Kidney (tissue), 14 donors: Measurements from ENCODE around the gene CPNE7. TPM values are rescaled to one million over a fixed set of nuclear protein-coding genes. Genes with fewer than 3 reads are reported as not detected.

Experiments
- DNase-seq, 5 donors: peaks; one replicate each; pipeline ENCODE4 v3.0.0-alpha.2; 2013 to 2020
- FAIRE-seq: peaks from 2 replicates; lab custom pipeline; 2012; peaks lifted over from hg19 to GRCh38; lab: Jason Lieb, UNC
- H3K27ac ChIP-seq, 2 donors: one replicate each; pipeline ENCODE4 v1.7.0; 2013; ENCODE audit warnings: low read depth in 2 of 2, low read length in 2 of 2, inconsistent platforms in 1 of 2
- H3K27me3 ChIP-seq: one replicate; pipeline ENCODE4 v1.7.1; 2013; ENCODE audit warnings: low read length, inconsistent platforms; ENCODE audit not compliant: control insufficient read depth, insufficient read depth
- H3K36me3 ChIP-seq, 3 donors: one replicate each; pipeline versions ENCODE4 v1.7.0 to v1.7.1; 2013; ENCODE audit warnings: low read length in 3 of 3, control low read depth in 1 of 3, inconsistent platforms in 1 of 3; ENCODE audit not compliant: insufficient read depth in 3 of 3, control insufficient read depth in 2 of 3
- H3K4me1 ChIP-seq, 3 donors: one replicate each; pipeline versions ENCODE4 v1.7.0 to v1.7.1; 2013; ENCODE audit warnings: low read length in 3 of 3, inconsistent platforms in 1 of 3, low read depth in 1 of 3; ENCODE audit not compliant: control insufficient read depth in 2 of 3, insufficient read depth in 2 of 3
- H3K4me3 ChIP-seq, 3 donors: one replicate each; pipeline versions ENCODE4 v1.7.0 to v1.8.1; 2013; ENCODE audit warnings: low read length in 3 of 3, control low read depth in 1 of 3, inconsistent platforms in 1 of 3
- H3K9ac ChIP-seq, 3 donors: one replicate each; pipeline versions ENCODE4 v1.7.0 to v1.7.1; 2013; ENCODE audit warnings: low read length in 3 of 3, control low read depth in 1 of 3, inconsistent platforms in 1 of 3
- H3K9me3 ChIP-seq, 3 donors: one replicate each; pipeline versions ENCODE4 v1.7.0 to v1.7.1; 2013; ENCODE audit warnings: low read length in 3 of 3, control low read depth in 1 of 3, inconsistent platforms in 1 of 3; ENCODE audit not compliant: control insufficient read depth in 2 of 3, insufficient read depth in 1 of 3
- intact Hi-C: fragments of 100-400 bp; cut with DNase I; formaldehyde crosslinking; loops from one replicate; pipeline ENCODE4 v1.11.1; 2022
- polyA plus RNA-seq: library from polyadenylated mRNA; stranded (reverse); fragments of 350-450 nt; fragmentation: Illumina TruSeq; extraction: RNeasy Lipid Tissue Mini Kit (QIAGEN cat#74804); gene quantifications from one replicate; pipeline ENCODE4 v1.2.3, GENCODE V29; 2014; ENCODE audit warnings: low read depth, low replicate concordance; ENCODE audit not compliant: insufficient read depth
- total RNA-seq: library from RNA; stranded (reverse); fragmentation: NEBNext Ultra II Directional; extraction: Animal tissue kit (Norgen Biotek cat#: 25700); gene quantifications from one replicate; pipeline ENCODE4 v1.2.1, GENCODE V29; 2021
- TF ChIP-seq, protein P1 (sequence below): IDR thresholded peaks from 3 replicates; pipeline ENCODE4 v1.5.1; 2012; ENCODE audit warnings: mild to moderate bottlenecking, moderate library complexity, borderline replicate concordance; ENCODE audit not compliant: insufficient read depth; ENCODE audit errors: extremely low read depth
- donor health status: control.
- donor health status: control.
- donor health status: control.
- donor health status: control.
- donor health status: control.
- donor health status: DM: yes; HTN: yes; CAD: no.
- donor health status: Normal renal cell carcinoma (clear cell type).

CPNE7 gene
- total and polyA plus RNA-seq, 2 donors from 2014 or later = 1.5 to 13.7 TPM

GRCh38 chr16:89606006-89606405, 30.4 kb downstream of the CPNE7 start:
- no peak overlapping the region for H3K4me3 ChIP-seq
- intact Hi-C loops = no loop called here
- H3K4me1 ChIP-seq = peaks cover 0 to 11% (median 10%) of the 10 kb centered on the region in 3 donors
- H3K9ac ChIP-seq = no peak overlapping the region
- no peak overlapping the region for H3K27ac ChIP-seq
- no peaks in the 10 kb centered on the region for H3K27me3 ChIP-seq
- H3K9me3 ChIP-seq = no peaks in the 10 kb centered on the region
- TF ChIP-seq, protein P1, sequence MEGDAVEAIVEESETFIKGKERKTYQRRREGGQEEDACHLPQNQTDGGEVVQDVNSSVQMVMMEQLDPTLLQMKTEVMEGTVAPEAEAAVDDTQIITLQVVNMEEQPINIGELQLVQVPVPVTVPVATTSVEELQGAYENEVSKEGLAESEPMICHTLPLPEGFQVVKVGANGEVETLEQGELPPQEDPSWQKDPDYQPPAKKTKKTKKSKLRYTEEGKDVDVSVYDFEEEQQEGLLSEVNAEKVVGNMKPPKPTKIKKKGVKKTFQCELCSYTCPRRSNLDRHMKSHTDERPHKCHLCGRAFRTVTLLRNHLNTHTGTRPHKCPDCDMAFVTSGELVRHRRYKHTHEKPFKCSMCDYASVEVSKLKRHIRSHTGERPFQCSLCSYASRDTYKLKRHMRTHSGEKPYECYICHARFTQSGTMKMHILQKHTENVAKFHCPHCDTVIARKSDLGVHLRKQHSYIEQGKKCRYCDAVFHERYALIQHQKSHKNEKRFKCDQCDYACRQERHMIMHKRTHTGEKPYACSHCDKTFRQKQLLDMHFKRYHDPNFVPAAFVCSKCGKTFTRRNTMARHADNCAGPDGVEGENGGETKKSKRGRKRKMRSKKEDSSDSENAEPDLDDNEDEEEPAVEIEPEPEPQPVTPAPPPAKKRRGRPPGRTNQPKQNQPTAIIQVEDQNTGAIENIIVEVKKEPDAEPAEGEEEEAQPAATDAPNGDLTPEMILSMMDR = no peak
- FAIRE-seq (no peak), DNase-seq (no peak)
- H3K36me3 ChIP-seq = no peaks in the 10 kb centered on the region

DNA sequence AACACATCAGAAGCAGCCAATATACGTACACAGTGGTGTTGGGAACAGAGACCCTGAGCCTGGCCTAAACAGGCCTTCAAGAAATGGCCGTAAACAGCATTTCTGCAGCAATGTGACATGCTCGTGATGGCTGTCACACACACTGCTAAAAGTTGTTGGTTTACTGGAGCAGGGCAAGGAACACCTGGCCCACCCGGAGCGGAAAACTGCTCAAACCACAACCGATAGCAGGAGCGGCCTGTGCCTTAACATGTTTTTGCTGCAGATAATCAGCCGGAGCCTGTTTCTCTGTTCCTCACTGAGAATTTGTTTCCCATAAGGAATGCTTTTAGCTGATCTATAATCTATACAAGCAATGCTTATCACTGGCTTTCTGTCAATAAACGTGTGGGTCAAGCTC, 31.9 kb downstream of the CPNE7 start:
- Histone ChIP-seq H3K27me3 (no peaks in the 10 kb centered on the region), H3K27ac (no peak overlapping the region), H3K4me3 (no peak overlapping the region), H3K9me3 (no peaks in the 10 kb centered on the region), H3K9ac (no peak overlapping the region), H3K36me3 (no peaks in the 10 kb centered on the region), H3K4me1 (peaks cover 0 to 11% (median 7%) of the 10 kb centered on the region in 3 donors)
- DNase-seq (no peak), FAIRE-seq (no peak)
- intact Hi-C loops = no loop called here
- TF ChIP-seq, protein P1 = no peak

- H3K4me3 ChIP-seq = no peak overlapping the region
- H3K4me1 ChIP-seq = peaks cover under 1 to 7% (median 4%) of the 10 kb centered on the region in 3 donors
- no peaks in the 10 kb centered on the region for H3K9me3 ChIP-seq
- H3K27ac ChIP-seq = no peak overlapping the region
- H3K9ac ChIP-seq = no peak overlapping the region
- TF ChIP-seq, protein P1 = no peak
- intact Hi-C loops = no loop called here
- no peaks in the 10 kb centered on the region for H3K36me3 ChIP-seq
- no peaks in the 10 kb centered on the region for H3K27me3 ChIP-seq
- DNase-seq (peak in 2 of 5 donors; percentile 34 to 46), FAIRE-seq (no peak)
Observed at GRCh38 chr16:89607937-89608740, 32.6 kb downstream of the CPNE7 start.

- intact Hi-C loops = no loop called here
- Histone ChIP-seq H3K4me3 (no peak overlapping the region), H3K27ac (no peak overlapping the region), H3K36me3 (no peaks in the 10 kb centered on the region), H3K9ac (no peak overlapping the region), H3K27me3 (no peaks in the 10 kb centered on the region), H3K9me3 (no peaks in the 10 kb centered on the region), H3K4me1 (peaks cover 0 to 7% (median 4%) of the 10 kb centered on the region in 3 donors)
- no peak for FAIRE-seq
- DNase-seq = no peak
- TF ChIP-seq, protein P1 = no peak
Observed at GRCh38 chr16:89610108-89610453, 34.5 kb downstream of the CPNE7 start.
